Hematopoietic multipotent progenitor cell treated with erythropoietin and hydrocortisone succinate and interleukin-3 and kit ligand, for 8 days (in vitro differentiated cells): ENCODE measurements around the gene TRIO.

Experiments used
- DNase-seq: peaks from one replicate; pipeline ENCODE4 v3.0.0-alpha.2; 2015

Gene TRIO

DNA sequence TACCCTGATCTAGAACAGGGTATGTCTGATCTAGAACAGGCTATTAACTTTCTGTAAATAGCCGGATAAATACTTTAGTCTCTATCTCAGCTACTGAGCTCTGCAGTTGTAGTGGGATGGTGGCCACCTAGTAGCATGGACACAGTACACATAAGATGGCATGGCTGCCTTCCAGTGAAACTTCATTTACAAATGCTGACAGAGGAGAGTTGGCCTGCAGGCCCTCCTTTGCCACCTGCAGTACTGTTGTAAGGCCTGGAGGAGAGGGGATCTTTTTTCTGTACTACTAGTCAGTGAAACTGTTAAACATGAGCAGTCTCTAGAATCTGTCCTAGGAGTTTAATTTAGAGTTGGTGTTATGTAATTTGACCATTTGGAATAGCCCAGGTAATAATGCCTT, 86.0 kb downstream of the TRIO start:
- DNase-seq: no peak

DNA sequence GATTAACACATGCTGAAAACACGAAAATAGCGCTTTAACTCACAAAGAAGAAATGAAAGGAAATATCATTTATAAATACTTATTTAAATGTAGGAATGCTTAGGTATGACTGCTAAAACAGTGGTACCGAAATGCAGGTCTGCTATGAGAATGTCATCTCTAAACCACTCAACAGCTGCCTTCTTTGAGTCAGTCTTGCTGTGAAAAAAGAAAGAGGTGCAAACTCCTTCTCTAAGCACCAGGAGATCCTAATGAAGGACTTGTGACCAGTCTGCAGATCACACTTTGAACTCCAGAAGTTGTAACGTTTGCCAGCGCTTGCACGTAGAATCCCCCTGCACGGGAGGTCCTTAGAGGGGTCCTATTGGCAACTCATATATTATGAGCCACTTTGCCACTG, 86.6 kb downstream of the TRIO start:
- no peak for DNase-seq

DNA sequence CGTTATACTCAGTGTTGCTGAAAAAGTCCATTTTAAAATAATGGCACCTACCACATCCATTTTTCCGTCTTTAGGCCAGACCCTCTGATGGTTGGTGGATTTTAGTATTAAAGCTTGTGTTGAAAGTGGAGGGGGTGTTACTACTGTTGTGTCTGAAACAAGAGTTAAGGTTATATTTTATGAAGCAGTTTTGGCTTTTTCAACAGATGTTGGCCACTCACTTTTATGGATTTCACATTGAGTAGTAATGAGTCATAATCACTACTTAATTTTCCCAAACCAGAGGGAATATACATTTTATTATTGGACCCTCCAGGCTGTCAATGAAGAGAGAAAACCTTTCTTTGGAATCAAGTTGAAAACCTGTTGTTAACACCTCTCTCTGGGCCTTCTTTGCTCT, 88.0 kb downstream of the TRIO start:
- DNase-seq: no peak

DNA sequence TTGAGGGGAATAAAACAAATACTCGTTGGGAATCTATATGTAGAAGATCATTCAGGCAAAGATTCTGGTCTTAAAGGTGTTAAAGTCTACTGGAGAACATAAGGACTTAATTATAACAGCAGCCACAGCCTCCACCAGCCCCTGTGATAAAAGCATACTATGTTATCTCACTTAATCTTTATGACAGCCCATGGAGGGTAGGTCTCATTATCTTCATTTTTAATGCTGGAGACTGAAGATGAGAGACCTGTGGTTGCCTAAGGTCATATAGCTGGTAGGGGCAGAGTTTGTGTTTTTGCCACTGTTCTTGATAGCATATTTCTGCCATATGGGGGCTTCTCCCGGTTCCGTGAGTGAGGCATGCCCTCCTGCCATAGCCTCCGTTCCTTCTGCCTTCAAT, 88.7 kb downstream of the TRIO start:
- DNase-seq: peak; percentile 29

DNA sequence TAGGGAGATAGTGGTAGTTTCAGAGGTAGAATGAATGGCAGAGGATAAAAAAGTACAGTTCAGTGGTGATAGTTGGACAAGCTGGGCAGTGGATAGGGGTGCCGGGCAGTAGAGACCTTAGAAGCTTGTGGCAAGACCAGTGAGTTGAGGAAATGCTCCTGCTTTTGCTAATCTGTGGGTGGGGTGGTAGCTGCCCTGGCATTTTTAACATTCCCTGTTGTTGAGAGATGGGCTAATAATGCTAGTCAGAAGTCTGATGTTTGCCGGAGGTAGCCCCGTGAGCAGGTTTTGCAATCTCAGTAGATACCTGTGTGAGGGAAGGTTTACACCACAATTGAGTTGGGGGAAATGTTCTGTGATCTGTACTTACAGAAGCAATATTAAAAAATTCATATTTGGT, 91.1 kb downstream of the TRIO start:
- DNase-seq: no peak

DNA sequence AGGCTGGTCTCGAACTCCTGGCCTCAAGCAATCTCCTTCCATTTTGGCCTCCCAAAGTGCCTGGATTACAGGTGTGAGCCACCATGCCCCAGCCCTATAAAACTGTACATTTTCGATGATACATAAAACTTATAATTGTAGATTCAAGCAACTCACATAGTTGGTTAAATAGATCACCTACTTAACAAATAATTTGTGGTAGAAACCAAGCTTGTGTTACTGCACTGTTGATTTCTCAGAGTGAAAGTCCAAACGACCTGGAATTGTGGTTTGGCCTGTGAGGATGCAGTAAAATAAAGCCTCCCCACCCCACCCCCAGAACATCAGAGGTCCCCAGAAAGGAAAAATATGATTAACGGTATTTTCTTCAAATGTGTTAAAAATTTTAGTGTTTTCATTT, 92.7 kb downstream of the TRIO start:
- no peak for DNase-seq

DNA sequence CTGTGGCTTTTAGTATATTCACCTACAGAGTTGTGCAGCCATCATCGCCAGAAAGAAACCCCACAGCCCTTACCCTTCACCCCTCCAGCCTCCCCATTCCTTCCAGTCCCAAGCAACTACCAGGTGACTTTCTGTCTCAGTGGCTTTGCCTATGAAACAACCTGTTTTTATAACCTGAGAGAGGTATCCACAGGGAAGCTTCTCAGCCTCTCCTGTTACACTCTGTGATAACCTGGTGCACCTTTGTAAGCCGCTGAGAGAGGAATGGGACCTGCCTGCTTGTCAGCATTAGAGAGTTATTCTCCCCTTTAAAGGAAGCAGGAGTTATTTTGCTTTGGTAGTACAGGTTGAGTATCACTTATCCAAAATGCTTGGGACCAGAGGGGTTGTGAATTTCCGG, 93.6 kb downstream of the TRIO start:
- no peak for DNase-seq

DNA sequence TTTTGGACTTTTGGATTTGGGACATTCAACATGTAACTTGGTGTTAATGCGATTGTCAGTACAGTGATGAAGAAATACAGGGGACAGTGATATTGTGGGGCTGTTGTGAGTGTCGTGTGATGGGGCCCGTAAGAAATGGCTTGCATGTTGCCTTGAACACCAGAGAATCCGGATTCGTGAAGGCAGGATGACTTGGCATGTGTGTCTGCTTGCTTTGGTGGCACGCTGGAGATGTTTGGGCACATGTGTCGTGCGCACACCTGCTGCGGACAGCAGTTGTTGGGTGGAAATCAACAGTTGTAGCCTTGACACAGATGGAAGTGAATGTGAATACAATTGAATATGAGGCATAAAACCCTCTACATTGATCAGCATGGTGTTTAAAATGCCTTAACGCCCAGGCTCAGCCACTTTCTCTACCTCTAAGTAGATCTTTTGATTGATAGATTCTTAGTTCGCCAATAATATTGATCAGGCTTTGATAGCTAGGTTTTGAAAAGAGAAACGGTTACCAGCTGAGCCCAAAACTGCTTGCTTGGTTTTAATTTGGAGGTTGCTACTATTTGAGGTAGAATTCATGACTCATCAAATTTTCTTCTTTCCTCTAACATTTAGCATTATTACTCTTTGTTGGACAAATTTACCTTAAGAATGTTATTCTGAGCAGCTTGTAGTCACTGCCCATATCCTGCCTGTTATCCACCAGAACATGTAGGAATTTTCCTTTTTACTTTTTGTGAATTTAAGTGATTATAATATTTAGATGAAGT, 94.4 kb downstream of the TRIO start:
- DNase-seq: no peak

DNA sequence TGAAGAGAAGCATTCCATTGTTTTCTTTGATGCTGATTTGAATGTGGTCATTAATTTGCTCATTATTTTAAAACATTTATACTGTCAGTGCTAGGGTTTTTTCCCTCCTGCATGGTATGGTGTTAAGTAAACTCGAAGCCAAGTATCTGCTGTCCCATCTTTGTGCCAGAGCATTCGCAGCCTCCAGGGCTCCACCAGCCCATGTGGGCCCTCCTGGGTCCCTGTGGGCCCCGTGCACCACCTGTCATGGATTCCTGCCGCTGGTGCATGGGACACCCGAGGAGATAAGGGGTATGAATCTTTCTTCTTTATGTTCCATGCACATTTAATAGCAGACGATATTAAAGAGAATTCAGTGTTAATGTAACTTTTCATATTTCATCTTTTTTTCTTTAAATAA, 95.1 kb downstream of the TRIO start:
- DNase-seq: no peak

DNA sequence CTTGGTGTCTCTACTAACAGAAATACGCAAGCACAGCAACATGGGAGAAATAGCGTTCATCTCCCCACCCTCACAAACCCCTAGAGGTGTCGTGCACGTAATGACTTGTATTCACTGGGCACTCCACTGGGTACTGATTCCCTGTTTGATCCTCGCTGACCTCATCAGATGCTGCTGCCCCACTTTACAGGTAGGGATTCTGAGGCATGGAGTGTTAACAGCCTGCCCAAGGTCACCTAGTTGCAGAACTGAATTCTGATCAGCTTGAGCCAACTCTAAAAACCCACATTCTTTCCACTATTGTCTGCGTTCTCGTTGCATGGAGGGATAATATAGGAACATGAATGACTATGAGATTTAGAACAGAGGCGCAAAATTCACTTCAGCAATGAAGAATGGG, 96.3 kb downstream of the TRIO start:
- no peak for DNase-seq

DNA sequence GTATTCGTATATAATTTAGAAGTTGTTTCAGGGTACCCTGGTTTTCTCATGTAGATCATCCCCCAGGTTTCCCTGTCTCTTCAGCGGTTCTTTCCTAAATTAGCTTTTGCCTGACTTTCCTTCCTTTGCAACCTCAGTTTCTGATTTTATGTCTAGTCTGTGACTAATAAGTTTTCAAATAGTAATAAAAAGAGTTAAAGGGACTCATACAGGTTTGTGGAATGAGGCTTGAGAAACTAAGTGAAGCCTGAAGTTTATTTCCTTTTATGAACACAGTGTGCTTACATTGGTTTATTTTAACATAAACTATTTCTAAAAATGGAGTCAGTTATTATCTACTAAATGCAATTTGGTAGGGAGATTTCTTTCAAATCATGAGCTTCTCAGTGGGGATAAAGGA, 96.8 kb downstream of the TRIO start:
- no peak for DNase-seq

DNA sequence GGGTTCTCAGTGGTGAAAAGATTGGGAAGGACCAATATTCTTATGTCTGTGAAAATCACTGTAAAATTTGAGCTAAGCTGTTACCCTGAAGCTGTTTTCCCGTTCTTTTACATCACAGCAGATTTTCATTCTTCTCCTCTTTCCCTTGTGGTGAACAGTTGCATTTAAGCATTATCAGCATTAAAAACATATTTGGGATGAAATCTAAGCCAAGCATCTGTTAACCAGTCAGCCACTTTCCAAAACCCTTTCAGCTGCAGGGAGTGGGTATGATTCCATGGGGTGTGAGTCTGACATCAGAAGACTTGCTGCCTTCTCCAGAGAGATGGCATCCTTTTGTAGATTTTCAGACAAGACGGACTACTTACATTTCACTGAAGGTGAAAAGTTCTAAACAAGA, 97.2 kb downstream of the TRIO start:
- DNase-seq: no peak

DNA sequence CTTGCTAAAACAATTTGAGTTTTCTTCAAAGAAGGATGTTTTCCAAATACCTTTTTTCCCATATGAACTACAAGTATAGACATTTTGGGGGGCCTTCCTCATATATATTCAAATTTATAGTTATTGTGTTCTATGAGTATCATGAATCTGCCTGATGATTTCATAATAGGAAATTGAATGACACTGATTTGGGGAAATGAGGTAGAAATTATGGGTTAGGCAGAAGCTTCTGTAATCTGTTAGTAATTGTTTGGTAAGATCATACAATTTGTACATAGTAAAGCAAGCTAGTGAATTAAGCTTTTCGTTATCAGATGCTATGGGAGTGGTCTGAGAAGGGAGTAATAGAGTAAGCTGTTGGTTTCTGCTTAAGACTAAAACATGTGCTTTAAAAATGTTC, 98.0 kb downstream of the TRIO start:
- no peak for DNase-seq

DNA sequence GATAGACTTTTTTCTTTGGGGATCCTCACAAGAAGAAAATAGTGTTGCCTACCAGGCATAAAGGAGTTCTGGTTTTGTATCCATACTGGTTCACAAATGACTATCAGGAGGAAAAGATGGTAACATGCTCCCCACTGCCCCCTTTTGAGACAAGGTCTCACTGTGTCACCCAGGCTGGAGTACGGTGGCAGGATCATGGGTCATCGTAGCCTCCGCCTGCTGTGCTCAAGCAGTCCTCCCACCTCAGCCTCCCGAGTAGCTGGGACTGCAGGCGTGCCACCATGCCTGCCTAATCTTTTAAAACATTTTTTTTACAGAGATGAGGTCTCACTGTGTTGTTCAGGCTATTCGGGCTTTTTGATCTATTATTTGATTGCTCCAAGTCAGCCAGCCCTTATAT, 99.3 kb downstream of the TRIO start:
- DNase-seq: no peak

DNA sequence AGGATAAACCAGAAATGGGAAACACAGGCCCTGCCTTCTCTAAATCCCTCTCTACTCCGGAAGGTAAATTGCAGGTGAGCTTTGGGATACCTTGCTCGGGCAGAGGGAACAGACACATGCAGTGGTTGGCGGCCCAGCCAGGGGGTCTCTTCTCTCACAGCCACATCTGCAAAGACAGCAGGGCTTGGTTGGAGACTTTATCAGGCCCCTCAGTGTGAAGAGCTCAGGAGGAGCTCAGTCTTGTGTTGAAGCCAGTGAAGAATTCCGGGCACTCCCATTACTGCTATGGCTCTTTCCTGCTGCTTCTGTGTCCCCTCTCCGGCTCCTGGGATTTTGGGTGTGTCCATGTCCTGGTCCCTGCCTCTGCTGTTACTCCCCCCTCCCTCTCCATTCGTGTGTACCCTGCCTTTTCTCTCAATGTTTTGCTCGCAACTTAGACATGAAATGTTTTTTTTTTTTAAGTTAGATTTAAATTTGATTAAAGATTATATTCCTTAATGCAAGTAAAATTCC, 99.8 kb downstream of the TRIO start:
- no peak for DNase-seq

DNA sequence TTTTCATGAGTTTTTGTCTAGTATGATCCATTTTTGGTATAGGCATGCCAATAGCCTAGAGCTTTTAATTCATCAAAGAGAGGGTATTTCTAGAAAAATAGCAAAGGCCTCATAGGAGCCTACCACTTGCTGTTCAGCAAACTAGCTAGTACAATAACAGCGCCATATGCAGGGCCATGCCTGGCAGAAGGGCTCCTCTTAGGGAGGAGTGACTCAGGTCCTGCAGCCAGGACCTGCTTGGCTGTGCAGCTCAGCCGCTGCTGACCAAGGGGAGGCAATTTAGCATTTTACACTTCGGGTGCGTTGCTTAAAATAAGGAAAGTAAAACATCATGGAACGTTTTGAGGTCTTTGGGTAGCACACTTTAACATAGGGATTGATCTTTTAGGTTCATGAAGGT, 100.6 kb downstream of the TRIO start:
- DNase-seq: no peak

DNA sequence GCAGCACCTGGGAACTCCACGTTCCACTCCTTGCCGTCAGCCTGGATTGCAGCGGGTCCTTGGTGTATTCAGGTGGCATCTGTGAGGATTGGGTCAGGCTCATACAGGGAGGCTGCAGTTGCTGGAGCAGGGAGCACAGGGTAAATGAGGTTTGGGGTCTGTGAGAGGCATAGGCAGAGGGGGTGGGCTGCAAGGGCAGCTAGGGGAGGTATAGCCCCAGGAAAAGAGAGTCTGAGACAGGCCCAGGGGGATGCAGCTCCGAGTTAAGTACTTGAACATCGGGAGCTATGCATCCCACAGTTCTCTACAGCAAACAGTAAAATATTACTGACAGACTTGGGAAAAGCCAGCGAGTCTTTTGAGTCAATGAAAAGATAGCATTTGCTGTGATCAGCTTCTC, 101.6 kb downstream of the TRIO start:
- no peak for DNase-seq

DNA sequence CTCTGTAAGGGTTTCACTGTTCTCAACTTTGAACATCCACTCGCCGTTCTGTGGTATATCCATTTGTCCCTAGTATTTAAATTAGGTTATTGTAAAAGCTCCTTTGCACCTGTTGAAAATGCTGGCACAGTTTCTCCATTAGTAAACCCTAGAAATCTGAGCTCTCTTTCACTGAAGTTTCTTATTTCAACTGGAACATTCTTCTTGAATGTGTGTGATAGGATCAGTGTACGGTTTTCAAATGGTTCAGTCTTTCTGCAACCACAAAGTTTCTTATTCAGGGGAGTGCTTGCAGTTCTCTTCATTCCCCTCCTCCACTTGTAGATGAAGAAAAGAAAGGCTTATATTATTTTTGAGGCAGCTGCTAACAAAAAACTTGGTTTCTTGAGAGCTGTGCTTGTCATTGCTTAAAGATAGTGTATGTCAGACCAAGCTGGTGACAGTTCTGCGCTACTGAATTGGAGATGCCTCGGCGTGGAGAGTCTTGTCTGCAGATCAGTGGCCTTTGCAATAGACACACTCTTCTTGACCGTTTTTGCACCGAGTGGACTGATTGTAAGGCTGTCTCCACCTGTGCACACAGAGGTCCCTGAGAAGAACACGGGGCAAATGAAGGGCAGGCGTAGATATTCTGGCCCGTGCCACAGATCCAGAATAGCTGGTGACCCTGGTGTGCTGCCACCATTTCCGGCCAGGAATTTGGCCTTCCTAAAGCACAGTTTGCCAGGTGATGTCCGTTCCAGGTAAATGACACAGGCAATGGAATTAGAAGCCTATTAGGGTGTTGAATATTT, 102.2 kb downstream of the TRIO start:
- no peak for DNase-seq

DNA sequence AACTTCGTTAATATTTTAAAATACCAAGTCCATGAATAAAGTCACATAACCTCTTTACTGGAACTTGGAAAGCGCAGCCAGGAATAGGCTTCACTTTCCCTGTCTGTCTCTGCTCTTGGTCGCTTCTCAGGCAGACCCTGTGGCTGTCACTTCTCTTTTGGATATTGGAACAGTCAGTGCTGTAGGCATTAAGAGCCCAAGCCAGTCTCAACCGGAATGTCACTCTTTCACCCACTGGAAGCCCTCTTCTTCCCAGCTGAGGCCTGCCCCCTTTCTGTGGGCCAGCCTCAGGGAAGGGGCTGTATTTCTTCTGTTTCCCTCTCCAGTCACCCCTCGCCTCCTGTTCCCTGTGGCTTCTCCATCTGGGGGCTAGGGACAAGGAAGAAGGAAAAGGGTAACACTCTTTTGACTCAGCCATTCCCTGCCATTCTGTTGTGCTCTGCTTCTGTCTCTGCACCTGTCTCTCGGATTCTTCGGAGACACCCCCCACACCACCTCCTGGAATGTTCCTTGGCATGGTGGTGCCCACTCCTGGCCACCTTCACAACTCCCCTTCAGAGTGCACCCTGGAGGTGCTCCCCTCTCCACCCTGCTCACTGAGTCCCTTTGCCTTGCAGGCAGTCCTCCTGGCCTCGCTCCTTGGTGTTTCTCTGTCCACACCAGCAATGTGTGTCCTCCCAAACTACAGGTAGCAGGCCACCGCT, 103.4 kb downstream of the TRIO start:
- DNase-seq: no peak

DNA sequence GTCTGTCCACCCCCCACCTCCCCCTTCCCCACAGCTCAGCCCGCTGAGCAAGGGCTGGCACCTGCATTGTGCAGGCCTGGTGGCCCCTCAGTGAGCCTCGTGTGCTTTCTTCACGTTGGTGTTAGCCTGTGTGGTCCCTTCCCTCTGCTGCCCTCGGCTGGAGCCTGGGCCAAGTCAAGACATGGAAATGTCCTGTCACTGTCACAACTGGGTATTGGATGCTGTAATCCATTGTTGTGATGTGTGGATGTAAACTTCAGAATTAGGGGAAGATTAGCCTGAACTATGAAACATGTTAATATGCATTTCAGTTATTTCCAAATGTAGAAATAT, 103.9 kb downstream of the TRIO start:
- DNase-seq: no peak

DNA sequence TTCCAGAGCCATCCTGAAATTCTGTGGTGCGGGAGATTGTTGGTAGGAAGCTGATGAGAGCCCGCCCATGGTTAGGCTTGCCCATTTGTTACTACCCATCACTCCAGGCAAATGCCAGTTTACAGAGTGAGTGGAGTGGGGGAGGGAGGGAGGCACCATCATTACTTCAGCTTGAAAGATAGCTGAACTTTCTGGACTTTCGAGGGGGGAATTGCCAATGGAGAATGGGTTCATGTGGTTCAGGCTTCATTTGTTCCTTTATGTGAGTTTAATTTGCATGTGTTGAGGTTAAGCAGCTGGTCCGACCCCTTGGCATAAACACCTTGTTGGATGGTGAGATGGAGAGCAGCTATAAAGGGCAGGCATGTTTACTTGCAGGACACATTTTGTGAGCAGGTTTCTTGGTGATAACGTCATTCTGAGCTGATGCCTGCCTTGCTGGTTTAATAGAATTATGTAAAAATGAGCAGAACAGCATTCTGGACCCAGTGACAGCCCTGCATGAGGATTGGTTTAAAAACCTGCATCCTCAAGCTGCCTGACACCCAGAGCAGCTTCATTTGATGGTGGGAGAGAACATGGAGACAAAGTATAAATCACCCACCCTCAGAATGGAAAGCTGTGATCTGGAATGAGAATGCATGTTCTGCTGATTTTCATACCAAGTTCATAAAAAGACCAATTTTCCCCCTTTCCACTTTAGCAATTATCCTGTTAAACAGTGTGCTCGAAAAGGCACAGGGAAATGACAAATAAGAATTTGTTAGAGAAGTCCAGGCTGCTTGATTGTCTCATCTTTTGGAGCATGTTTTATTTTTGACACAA, 106.3 kb downstream of the TRIO start:
- DNase-seq: no peak

DNA sequence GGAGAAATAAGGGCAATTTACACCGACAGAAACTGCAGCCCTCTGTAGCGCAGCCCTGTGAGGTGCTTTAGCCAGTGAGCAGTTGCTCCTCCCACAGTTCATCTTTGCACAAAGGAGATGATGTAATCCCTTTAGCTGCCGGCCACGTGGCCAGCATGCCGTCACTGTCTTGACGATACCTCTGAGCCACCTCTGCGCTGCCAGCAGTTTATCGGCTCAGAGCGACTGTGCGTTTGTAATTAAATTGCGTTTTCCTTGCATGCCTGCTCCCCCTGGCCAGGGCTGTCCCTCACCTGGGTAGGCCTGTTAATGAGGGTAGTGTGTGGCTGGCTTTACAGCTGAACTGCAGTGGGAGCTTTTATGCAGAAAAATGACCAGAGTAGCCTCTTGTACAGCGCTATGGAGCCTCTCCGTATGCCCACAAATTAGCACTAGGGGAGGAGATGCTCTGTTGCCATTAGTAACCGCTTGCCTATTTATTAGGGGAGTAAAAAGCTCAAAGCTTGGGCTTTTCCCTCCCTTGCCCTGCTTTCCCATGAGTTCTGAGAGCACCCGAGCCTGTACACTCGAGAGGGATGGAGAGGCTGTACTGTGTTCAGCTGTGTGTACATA, 107.0 kb downstream of the TRIO start:
- DNase-seq: no peak
